Measurements from ENCODE around the gene CDK18. TPM values are rescaled to one million over a fixed set of nuclear protein-coding genes. Genes with fewer than 3 reads are reported as not detected.

Gene CDK18
- total and polyA plus RNA-seq, 7 donors, result 1.5 to 11.9 (median 3.9) TPM

DNA sequence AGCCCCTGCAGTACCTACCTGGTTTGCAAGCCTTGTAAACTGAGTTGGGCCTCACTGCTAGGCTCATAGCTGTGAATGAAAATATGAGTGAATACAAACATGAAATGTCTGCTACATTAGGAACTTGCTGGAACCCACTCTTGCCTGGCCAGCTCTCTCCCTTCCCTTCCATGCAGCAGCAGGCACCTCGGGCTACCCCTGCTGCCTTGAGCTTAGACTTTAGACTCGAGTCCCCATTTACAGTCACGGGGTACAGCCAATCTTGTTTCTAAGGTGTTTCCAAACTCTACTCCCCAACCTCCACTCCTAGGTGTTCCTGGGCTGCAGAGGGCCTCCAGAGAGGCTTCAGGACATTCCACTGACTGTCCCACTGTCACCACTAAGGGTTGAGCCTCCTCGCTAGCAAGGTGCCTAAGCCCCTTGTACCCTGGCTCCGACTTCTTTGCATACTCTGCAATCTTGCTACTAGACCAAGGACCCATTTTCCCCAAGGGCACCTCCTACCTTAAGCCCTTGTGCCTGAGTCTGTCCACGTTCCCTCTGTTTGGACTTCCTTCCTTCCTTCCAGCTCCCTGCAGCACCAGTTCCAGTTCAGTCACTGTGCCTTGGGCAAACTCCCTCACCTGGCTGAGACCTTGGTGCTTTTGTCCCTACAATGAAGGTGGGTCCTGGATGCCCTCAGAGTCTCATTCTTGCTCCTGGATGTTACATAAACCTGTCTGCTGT, 36.9 kb downstream of the CDK18 start:
- H3K36me3 ChIP-seq (ENCODE audit: insufficient read depth in 1 of 2, low read depth in 1 of 2), result no peaks in the 10 kb centered on the region

DNA sequence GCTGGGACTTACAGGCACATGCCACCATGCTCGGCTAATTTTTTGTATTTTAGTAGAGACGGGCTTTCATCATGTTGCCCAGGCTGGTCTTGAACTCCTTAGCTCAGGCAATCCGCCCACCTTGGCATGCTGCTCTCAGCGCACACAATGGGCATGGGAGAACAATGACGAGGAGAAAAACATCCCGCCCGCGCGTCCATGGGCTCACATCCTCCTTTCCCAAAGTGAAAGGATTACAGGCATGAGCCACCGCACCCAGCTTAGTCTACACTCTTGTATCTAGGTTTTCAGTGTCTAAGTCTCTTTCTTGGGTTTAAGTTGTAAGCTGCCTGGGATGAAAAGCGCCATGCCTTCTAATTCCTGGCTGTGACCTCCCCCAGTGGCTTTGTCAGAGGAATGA, 37.9 kb downstream of the CDK18 start:
- no peak for ATAC-seq
- DNase-seq, result peak in 1 of 2 donors; percentile 32
- Histone ChIP-seq H3K9me3 (no peaks in the 10 kb centered on the region), H3K27ac (peak overlapping the region; percentile 48), H3K4me3 (no peak overlapping the region), H3K27me3 (ENCODE audit: insufficient read depth in 3 of 3, low read length in 2 of 3) (peaks cover 0 to 39% (median 10%) of the 10 kb centered on the region in 3 donors), H3K4me1 (no peaks in the 10 kb centered on the region), H3K36me3 (ENCODE audit: insufficient read depth in 1 of 2, low read depth in 1 of 2) (no peaks in the 10 kb centered on the region)
- intact Hi-C loops (cut with DNase I), result no loop called here
- TF ChIP-seq, protein P1, sequence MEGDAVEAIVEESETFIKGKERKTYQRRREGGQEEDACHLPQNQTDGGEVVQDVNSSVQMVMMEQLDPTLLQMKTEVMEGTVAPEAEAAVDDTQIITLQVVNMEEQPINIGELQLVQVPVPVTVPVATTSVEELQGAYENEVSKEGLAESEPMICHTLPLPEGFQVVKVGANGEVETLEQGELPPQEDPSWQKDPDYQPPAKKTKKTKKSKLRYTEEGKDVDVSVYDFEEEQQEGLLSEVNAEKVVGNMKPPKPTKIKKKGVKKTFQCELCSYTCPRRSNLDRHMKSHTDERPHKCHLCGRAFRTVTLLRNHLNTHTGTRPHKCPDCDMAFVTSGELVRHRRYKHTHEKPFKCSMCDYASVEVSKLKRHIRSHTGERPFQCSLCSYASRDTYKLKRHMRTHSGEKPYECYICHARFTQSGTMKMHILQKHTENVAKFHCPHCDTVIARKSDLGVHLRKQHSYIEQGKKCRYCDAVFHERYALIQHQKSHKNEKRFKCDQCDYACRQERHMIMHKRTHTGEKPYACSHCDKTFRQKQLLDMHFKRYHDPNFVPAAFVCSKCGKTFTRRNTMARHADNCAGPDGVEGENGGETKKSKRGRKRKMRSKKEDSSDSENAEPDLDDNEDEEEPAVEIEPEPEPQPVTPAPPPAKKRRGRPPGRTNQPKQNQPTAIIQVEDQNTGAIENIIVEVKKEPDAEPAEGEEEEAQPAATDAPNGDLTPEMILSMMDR (IDR thresholded peaks at IDR 0.05), result no peak
- 58 to 69% (median 62%) methylated on average over 11 of the region's 11 CpGs for WGBS, 3 donors

More for the DNA sequence above, 36.9 kb downstream of the CDK18 start:
- 73 to 77% (median 75%) methylated on average over 6 of the region's 6 CpGs for WGBS, 3 donors
- Histone ChIP-seq H3K27ac (no peak overlapping the region), H3K9me3 (no peaks in the 10 kb centered on the region), H3K4me1 (no peaks in the 10 kb centered on the region), H3K27me3 (ENCODE audit: insufficient read depth in 3 of 3, low read length in 2 of 3) (peaks cover 0 to 45% (median 10%) of the 10 kb centered on the region in 3 donors), H3K4me3 (no peak overlapping the region)
- intact Hi-C loops (cut with DNase I), result no loop called here
- ATAC-seq, result no peak
- peak in 1 of 2 donors; percentile 6 for DNase-seq
- TF ChIP-seq, protein P1 (IDR thresholded peaks at IDR 0.05), result no peak

DNA sequence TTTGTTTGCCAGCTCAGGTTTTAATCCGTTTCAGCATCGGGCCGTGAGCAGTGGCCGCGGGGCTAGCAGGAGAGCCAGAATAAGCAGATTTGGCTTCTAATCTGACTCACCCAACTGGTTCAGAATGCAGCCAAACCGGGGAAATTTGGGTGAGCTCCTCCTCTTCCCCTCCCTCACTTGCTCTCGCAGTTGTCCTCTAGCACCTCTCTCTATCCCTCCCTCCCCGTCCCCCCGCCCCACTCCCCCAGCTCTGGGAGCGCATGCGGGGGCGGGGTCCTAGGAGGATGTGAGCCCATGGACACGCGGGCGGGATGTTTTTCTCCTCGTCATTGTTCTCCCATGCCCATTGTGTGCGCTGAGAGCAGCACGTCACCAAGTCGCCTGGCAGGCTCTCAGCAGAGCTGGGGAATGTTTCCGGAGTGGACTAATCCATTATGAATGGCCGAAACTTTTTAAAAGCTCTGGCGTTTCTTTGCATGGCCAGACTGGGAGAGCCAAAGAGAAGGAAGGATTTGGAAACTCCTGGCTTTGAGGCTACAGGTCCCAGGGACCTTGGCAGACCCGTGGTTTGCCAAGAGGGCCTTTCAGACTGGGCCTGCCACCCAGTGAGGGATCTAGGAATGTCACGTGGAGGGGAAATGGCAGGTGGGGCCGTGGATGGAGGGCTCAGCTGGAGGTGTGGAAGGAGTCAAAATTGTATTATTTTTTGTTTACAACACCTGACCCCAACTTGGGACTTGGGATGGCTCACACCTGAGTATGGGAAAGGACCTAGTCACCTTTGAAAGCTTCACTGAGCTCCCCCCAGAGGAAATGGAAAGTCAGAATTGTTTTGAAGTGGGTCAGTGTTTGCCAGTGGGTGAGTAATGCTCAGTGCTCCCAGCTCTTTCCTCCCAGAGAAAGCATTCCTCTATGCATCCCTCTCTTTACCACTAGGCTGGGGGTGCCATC, 39.2 kb downstream of the CDK18 start:
- Histone ChIP-seq H3K9me3 (no peaks in the 10 kb centered on the region), H3K27ac (peak overlapping the region; percentile 48), H3K36me3 (ENCODE audit: insufficient read depth in 1 of 2, low read depth in 1 of 2) (no peaks in the 10 kb centered on the region), H3K4me3 (peak overlapping the region; percentile 5), H3K27me3 (ENCODE audit: insufficient read depth in 3 of 3, low read length in 2 of 3) (peaks cover 0 to 39% (median 12%) of the 10 kb centered on the region in 3 donors), H3K4me1 (no peaks in the 10 kb centered on the region)
- TF ChIP-seq, protein P1 (IDR thresholded peaks at IDR 0.05), result no peak
- ATAC-seq, result peak; percentile 68 to 85 (median 80)
- intact Hi-C loops (cut with DNase I), result no loop called here
- 1 to 2% (median 1%) methylated on average over 24 to 25 of the region's 25 CpGs for WGBS, 3 donors
- DNase-seq, result peak; percentile 76 to 80

DNA sequence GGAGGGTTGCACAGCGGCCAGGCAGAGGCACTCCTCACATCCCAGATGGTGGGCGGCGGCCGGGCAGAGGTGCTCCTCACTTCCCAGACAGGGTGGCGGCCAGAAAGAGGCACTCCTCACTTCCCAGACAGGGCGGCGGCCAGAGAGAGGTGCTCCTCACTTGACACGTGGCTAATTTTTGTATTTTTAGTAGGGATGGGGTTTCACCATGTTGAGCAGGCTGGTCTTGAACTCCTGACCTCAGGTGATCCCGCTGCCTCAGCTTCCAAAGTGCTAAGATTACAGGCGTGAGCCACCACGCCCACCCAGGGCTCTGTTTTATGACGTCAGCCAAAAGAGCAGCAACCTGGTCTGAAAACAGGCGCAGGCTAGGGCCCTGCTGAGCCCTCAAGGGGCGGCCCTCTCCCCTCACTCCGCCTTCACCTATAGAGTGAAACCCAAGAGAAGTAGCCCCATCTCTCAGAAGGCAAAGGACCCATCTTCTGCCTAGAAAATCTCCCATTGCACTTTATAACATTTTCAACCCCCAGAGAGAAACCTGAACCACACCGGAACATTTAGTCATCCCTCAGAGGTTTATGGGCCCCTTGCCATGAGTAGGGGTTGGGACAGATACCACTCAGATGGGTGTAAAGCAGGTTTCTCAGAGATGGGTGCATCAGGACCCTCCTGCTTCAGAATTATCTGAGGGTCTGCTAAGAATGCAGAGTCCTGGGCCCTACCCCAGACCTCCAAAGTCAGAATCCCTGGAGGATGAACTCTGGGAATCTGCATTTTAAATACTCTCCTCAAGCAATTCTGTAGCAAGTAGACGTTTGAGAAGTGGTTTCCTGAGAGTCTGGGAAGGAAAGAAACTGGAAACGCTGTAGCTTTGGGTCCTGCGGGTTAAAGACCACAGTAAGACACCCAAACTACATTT, 40.8 kb downstream of the CDK18 start:
- ATAC-seq (no peak), DNase-seq (peak in 1 of 2 donors; percentile 20)

More for the DNA sequence above, 40.8 kb downstream of the CDK18 start:
- Histone ChIP-seq H3K9me3 (no peaks in the 10 kb centered on the region), H3K4me3 (no peak overlapping the region), H3K4me1 (no peaks in the 10 kb centered on the region), H3K27ac (no peak overlapping the region), H3K36me3 (ENCODE audit: insufficient read depth in 1 of 2, low read depth in 1 of 2) (no peaks in the 10 kb centered on the region), H3K27me3 (ENCODE audit: insufficient read depth in 3 of 3, low read length in 2 of 3) (peaks cover 0 to 54% (median 12%) of the 10 kb centered on the region in 3 donors)
- 76 to 83% (median 79%) methylated on average over 19 of the region's 19 CpGs for WGBS, 3 donors
- TF ChIP-seq, protein P1 (IDR thresholded peaks at IDR 0.05), result no peak
- intact Hi-C loops (cut with DNase I), result no loop called here
